OCI-LY3 (cell line): ENCODE data around the gene TFEB.

ENCODE experiments used
- H2AFZ ChIP-seq: fragments of 200-600, 300-600 bp; shearing (Covaris generic); 2 replicates; pipeline ENCODE4 v1.6.0; 2014; ENCODE audit warnings: antibody characterized with exemption, low read depth, low read length
- H3K27ac ChIP-seq: fragments of 200-600, 300-600 bp; sonication (generic); 2 replicates; pipeline ENCODE4 v1.5.1; 2014; ENCODE audit warnings: mild to moderate bottlenecking, low read length, moderate library complexity, mixed read lengths
- H3K27me3 ChIP-seq: fragments of 200-600, 300-600 bp; sonication (generic); 2 replicates; pipeline ENCODE4 v1.6.1; 2014; ENCODE audit warnings: low read depth, low read length, mixed read lengths
- H3K36me3 ChIP-seq: fragments of 200-600, 300-600 bp; sonication (generic); replicated peaks from 2 replicates; pipeline ENCODE3; 2014; ENCODE audit warnings: low read depth, low read length, mixed read lengths
- H3K4me1 ChIP-seq: fragments of 300-600, 200-600 bp; sonication (generic); 2 replicates; pipeline ENCODE4 v1.6.1; 2014; ENCODE audit warnings: low read length, mixed read lengths
- H3K4me2 ChIP-seq: fragments of 200-600, 300-600 bp; sonication (generic); 2 replicates; pipeline ENCODE4 v1.6.1; 2014; ENCODE audit warnings: low read length, mixed read lengths
- H3K4me3 ChIP-seq: fragments of 300-600, 200-600 bp; sonication (generic); 2 replicates; pipeline ENCODE4 v1.5.1; 2014; ENCODE audit warnings: antibody characterized with exemption, mild to moderate bottlenecking, low read length, moderate library complexity
- H3K79me2 ChIP-seq: fragments of 300-600, 200-600 bp; shearing (Covaris generic); 2 replicates; pipeline ENCODE4 v1.6.1; 2014; ENCODE audit warnings: mild to moderate bottlenecking, low read length, mixed read lengths
- H3K9ac ChIP-seq: fragments of 300-600, 200-600 bp; shearing (Covaris generic); 2 replicates; pipeline ENCODE4 v1.6.0; 2014; ENCODE audit warnings: mild to moderate bottlenecking, low read length, moderate library complexity
- H3K9me3 ChIP-seq: fragments of 200-600, 300-600 bp; shearing (Covaris generic); 2 replicates; pipeline ENCODE4 v1.6.1; 2014; ENCODE audit warnings: low read length, mixed read lengths; ENCODE audit not compliant: insufficient read depth
- H4K20me1 ChIP-seq: fragments of 200-600, 300-600 bp; sonication (generic); 2 replicates; pipeline ENCODE4 v1.6.1; 2016; ENCODE audit warnings: low read length, mixed read lengths; ENCODE audit not compliant: insufficient read depth
- CTCF ChIP-seq: fragments of 200-600, 300-600 bp; sonication (generic); IDR thresholded peaks from 2 replicates; pipeline ENCODE4 v1.5.1; 2014; ENCODE audit warnings: antibody characterized with exemption, low read length, low read depth
- EZH2phosphoT487 ChIP-seq: fragments of 200-600 bp; shearing (Covaris generic); IDR thresholded peaks from 2 replicates; pipeline ENCODE4 v1.6.1; 2018; ENCODE audit warnings: antibody characterized with exemption, mixed run types, low read depth

TFEB gene

DNA sequence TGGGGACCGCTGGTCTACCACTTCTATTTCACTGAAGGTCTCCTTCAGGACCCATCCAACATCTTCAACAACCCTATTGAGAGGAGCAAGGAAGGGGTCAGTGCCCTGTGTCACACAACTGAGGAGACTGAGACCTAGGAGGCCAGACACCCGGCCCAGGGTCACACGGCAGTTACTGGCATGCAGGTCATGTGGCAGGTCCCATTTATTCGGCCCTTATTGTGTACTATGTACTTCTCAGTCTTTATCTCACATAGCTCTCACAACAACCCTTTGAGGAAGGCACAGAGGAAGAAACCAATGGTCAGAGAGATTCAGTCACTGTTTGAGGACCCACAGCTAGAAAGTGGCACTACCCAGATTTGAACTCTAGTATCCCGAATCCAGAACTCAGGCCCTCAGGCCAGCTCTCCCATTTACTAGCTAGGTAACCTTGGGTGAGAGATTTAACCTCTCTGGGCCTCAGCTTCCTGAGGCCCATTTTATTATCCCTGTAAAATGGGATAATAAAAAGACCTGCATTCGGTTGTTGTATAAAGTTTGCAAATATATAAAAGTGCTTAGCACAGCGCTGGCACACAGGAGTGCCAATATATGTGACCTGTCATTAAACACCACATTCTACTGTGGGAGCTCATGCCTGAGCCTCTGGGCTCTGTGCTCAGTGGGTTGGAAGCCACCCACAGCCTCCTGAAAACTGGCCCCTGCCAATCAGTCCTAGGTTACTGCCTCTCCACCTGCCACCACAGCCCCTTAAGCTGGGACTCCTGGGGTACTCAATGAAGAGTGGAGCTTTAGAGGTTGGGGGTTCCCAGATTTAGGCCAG lies 15.8 kb downstream of the TFEB start:
- peak overlapping the region; percentile 56 for H3K27ac ChIP-seq
- H2AFZ ChIP-seq: no peak overlapping the region
- peaks cover 99% of the 10 kb centered on the region for H3K79me2 ChIP-seq
- H3K9ac ChIP-seq: no peak overlapping the region
- H3K9me3 ChIP-seq: no peaks in the 10 kb centered on the region
- peak overlapping the region; percentile 54 for H3K4me2 ChIP-seq
- H3K4me1 ChIP-seq: peaks cover 93% of the 10 kb centered on the region
- TF ChIP-seq EZH2phosphoT487: no peak
- TF ChIP-seq CTCF: no peak
- H3K4me3 ChIP-seq: no peak overlapping the region
- H4K20me1 ChIP-seq: peaks cover 89% of the 10 kb centered on the region
- H3K36me3 ChIP-seq: peaks cover 25% of the 10 kb centered on the region
- H3K27me3 ChIP-seq: no peaks in the 10 kb centered on the region

DNA sequence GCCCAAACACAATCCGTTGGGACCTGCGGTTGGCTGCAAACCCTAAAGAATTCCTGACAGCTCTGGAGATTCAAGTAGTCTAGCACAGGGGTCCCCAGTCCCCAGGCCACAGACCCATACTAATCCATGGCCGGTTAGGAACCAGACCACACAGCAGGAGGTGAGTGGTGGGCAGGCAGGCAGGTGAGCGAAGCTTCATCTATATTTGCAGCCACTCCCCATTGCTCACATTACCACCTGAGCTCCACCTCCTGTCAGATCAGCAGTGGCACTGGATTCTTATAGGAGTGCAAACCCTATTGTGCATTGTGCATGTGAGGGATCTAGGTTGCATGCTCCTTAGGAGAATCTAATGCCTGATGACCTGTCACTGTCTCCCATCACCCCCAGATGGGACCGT lies 16.6 kb downstream of the TFEB start:
- H3K27ac ChIP-seq: no peak overlapping the region
- H3K4me3 ChIP-seq: no peak overlapping the region
- H3K79me2 ChIP-seq: peaks cover 99% of the 10 kb centered on the region
- H2AFZ ChIP-seq: no peak overlapping the region
- peaks cover 28% of the 10 kb centered on the region for H3K36me3 ChIP-seq
- peak overlapping the region; percentile 28; the same call in 1 of the 2 replicates for H3K4me2 ChIP-seq
- H3K9me3 ChIP-seq: no peaks in the 10 kb centered on the region
- peaks cover 93% of the 10 kb centered on the region for H3K4me1 ChIP-seq
- no peak overlapping the region for H3K9ac ChIP-seq
- peaks cover 89% of the 10 kb centered on the region for H4K20me1 ChIP-seq
- no peaks in the 10 kb centered on the region for H3K27me3 ChIP-seq
- no peak for TF ChIP-seq EZH2phosphoT487
- TF ChIP-seq CTCF: no peak

DNA sequence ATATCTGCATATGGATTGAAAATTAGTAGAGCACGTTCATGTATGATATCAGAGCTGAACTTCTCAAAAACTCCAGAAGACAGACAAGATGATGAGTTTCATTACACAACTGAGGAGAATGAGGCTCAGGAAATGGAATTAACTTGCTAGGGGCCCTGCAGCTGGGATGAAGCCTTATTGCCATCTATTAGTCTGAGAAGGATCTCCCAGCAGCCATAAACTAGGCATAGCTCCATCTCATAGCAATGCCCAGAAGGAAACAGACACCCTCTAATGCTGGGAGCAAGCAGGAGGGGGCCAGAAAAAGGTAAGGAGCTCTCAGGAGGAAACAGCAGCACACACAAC lies 18.0 kb downstream of the TFEB start:
- H3K79me2 ChIP-seq: peaks cover 99% of the 10 kb centered on the region
- no peak overlapping the region for H2AFZ ChIP-seq
- peaks cover 87% of the 10 kb centered on the region for H3K4me1 ChIP-seq
- no peak for TF ChIP-seq EZH2phosphoT487
- no peak for TF ChIP-seq CTCF
- peak overlapping the region; percentile 32 for H3K4me3 ChIP-seq
- no peaks in the 10 kb centered on the region for H3K9me3 ChIP-seq
- peak overlapping the region; percentile 17 for H3K27ac ChIP-seq
- peak overlapping the region; percentile 31; the same call in 1 of the 2 replicates for H3K9ac ChIP-seq
- H4K20me1 ChIP-seq: peaks cover 91% of the 10 kb centered on the region
- H3K27me3 ChIP-seq: no peaks in the 10 kb centered on the region
- peak overlapping the region; percentile 68 for H3K4me2 ChIP-seq
- H3K36me3 ChIP-seq: peaks cover 22% of the 10 kb centered on the region

DNA sequence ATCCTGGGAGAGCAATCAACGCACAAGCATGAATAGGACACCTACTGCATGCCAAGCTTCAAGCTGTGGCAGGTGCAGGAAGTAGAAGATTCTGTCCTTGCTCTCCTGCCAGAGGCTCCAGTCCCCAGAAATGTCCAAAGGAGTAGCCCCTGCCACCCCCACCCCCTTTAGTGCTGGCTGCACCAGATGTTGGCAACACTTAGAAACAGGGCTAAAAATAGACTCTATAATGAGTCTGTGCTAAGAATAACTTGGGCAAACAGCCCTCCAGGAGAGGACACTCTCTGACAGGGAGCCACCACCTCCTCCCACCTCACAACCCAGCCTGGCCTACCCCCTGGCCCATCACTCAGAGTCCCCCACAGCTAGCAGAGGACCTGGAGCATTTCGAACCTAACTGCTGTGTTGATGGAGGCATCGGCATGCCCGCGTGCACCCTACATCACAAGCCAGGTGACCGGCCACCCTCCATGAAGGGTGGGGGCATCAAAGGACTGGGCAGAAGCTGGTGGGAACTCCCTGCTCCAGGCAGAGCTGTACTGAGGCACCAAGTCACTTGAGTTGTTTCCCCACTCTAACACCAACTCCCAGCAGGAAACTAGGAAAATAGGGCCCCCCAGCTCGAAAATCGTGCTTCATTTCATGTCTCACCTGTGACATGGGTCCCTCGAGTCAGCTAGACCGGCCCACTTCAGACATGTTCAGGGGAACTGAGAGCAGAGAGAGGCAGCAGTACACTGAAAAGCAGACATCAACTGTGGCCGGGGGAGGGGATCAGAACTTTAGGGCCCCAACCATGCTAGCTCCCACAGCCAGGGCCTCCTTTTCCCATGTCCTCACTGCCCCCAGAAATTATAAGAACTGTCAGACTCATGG lies 18.7 kb downstream of the TFEB start:
- H3K27me3 ChIP-seq: no peaks in the 10 kb centered on the region
- peak overlapping the region; percentile 31; the same call in 1 of the 2 replicates for H3K9ac ChIP-seq
- H3K36me3 ChIP-seq: peaks cover 22% of the 10 kb centered on the region
- peaks cover 99% of the 10 kb centered on the region for H3K79me2 ChIP-seq
- peak overlapping the region; percentile 17 for H3K27ac ChIP-seq
- H3K4me3 ChIP-seq: peak overlapping the region; percentile 32
- TF ChIP-seq EZH2phosphoT487: no peak
- no peak for TF ChIP-seq CTCF
- peaks cover 94% of the 10 kb centered on the region for H4K20me1 ChIP-seq
- peak overlapping the region; percentile 68 for H3K4me2 ChIP-seq
- H3K9me3 ChIP-seq: no peaks in the 10 kb centered on the region
- no peak overlapping the region for H2AFZ ChIP-seq
- H3K4me1 ChIP-seq: peaks cover 84% of the 10 kb centered on the region
